Caco-2 (cell line): Measurements from ENCODE around the gene ADAMTS2. TPM values are rescaled to one million over a fixed set of nuclear protein-coding genes. Genes with fewer than 3 reads are reported as not detected.

Experiments used
- BruUV-seq: library from RNA; stranded (reverse); fragments of 400-500 nt; replicated peaks from 2 replicates; lab custom pipeline; 2021; lab: Mats Ljungman, UMichigan
- CTCF ChIA-PET: fragments of 300-600 bp; sonication (Branson Sonifier 250); formaldehyde crosslinking; loops from one replicate; lab custom pipeline; 2022; ENCODE audit warnings: antibody characterized with exemption; lab: Charles Lee
- POLR2A ChIA-PET: fragments of 300-600 bp; sonication (Branson Sonifier 250); formaldehyde crosslinking; loops from one replicate; lab custom pipeline; 2022; ENCODE audit warnings: antibody characterized with exemption; lab: Charles Lee
- DNase-seq, 2 experiments: peaks; one replicate each; pipeline versions ENCODE4 v3.0.0 to v3.0.0-alpha.2; 2020 to 2022
- H3K27me3 ChIP-seq: replicated peaks from 2 replicates; pipeline ENCODE4 v1.6.0; 2011; ENCODE audit warnings: low read length; ENCODE audit not compliant: control insufficient read depth, insufficient read depth
- H3K36me3 ChIP-seq: 2 replicates; pipeline ENCODE4 v1.5.1; 2011; ENCODE audit warnings: low read length; ENCODE audit not compliant: control insufficient read depth, insufficient read depth
- H3K4me1 ChIP-seq: fragments of 250-450 bp; sonication (Bioruptor Pico); 2 replicates; pipeline ENCODE4 v1.5.1; 2020; ENCODE audit warnings: mild to moderate bottlenecking
- H3K4me3 ChIP-seq: 2 replicates; pipeline ENCODE4 v1.5.1; 2011; ENCODE audit warnings: low read depth, mild to moderate bottlenecking, control low read depth, low read length
- H3K9me3 ChIP-seq: fragments of 250-450 bp; sonication (Bioruptor Pico); 2 replicates; pipeline ENCODE4 v1.5.1; 2020; ENCODE audit warnings: mild to moderate bottlenecking, moderate library complexity
- H3K27ac Mint-ChIP-seq: one replicate; pipeline ENCODE4 v1.8.0; 2022; ENCODE audit warnings: mixed read lengths; ENCODE audit not compliant: unreplicated experiment
- H3K27me3 Mint-ChIP-seq: one replicate; pipeline ENCODE4 v1.8.0; 2022; ENCODE audit warnings: mixed read lengths; ENCODE audit not compliant: insufficient read depth, unreplicated experiment
- H3K36me3 Mint-ChIP-seq: one replicate; pipeline ENCODE4 v1.8.0; 2022; ENCODE audit warnings: mild to moderate bottlenecking, mixed read lengths; ENCODE audit not compliant: insufficient read depth, unreplicated experiment
- H3K4me1 Mint-ChIP-seq: one replicate; pipeline ENCODE4 v1.8.0; 2022; ENCODE audit warnings: low read depth, mixed read lengths; ENCODE audit not compliant: unreplicated experiment
- H3K4me3 Mint-ChIP-seq: one replicate; pipeline ENCODE4 v1.8.0; 2022; ENCODE audit warnings: mild to moderate bottlenecking, moderate library complexity, mixed read lengths; ENCODE audit not compliant: unreplicated experiment
- H3K9me3 Mint-ChIP-seq: one replicate; pipeline ENCODE4 v1.8.0; 2022; ENCODE audit warnings: mixed read lengths; ENCODE audit not compliant: unreplicated experiment
- intact Hi-C: fragments of 100-400 bp; cut with micrococcal nuclease; formaldehyde crosslinking; loops from one replicate; pipeline ENCODE4 v1.10.0; 2022; ENCODE audit not compliant: unreplicated experiment
- total RNA-seq: library from RNA; stranded (reverse); gene quantifications from 2 replicates; pipeline ENCODE4 v1.2.3, GENCODE V29; 2022
- TF ChIP-seq, protein P1 (sequence below), 2 experiments: fragments of 200-600 bp in 1 of 2; IDR thresholded peaks; 1 replicate in 1 of 2; 2 replicates in 1 of 2; pipeline versions ENCODE4 v1.5.1 to v1.8.0; 2011 to 2022; ENCODE audit warnings: antibody characterized with exemption in 1 of 2, control low read depth in 1 of 2, inconsistent platforms in 1 of 2, low read depth in 1 of 2, low read length in 1 of 2, mild to moderate bottlenecking in 1 of 2, moderate library complexity in 1 of 2; ENCODE audit not compliant: insufficient read depth in 1 of 2, severe bottlenecking in 1 of 2, unreplicated experiment in 1 of 2

Gene ADAMTS2
- total RNA-seq, 1 experiment from 2014 or later, result 0.05 TPM

DNA sequence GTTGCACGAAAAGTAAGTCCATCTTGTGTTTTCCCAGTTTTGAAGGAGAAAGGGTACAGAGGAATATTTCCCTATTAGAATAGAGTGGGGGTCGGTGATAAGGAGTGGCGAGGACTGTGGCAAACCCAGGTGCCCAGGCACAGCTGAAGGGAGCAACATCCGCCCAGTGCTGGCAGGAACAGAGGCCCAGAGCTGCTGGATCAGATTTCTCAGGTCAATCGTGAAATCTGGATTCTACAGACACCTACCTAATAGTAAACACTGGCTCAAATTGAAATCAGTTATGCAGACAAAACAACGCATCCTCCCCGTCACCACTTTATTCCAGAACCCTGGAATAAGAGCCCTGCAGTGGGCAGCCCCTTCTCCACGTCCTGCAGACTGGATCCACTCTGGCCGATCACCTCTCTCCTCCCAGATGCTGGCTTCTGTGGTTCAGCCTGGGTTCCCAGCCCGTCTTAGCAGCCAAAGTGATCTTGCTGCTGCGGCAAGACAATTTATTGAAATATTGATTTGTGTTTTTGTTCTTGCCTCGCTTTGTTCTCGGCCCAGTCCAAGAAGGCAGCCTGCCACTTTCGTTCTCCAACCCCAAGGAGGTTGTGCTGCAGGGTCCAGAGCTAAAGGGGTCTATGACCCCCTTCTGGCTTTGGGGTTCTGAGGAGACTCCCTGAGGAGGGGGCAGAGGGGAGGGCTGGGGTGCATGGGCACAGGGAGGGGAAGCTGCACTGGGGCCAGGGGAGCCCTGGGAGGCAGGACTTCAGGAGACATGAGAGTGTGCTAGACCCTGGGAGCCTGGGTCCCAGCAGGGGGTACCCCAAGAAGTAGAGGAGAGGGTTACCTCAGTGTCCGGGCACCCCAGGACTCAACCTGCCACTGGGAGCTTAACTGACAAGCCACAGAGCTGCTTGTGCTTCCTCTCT lies 181.8 kb downstream of the ADAMTS2 start:
- no peak overlapping the region for H3K4me3 ChIP-seq
- H3K4me1 ChIP-seq, result no peaks in the 10 kb centered on the region
- H3K27me3 ChIP-seq, result no peaks in the 10 kb centered on the region
- BruUV-seq, result no TSS peak
- no peaks in the 10 kb centered on the region for H3K27me3 Mint-ChIP-seq
- H3K36me3 Mint-ChIP-seq, result no peaks in the 10 kb centered on the region
- no peaks in the 10 kb centered on the region; the same call in 1 of the 2 replicates for H3K9me3 ChIP-seq
- ChIA-PET CTCF (no interaction called here), POLR2A (no interaction called here)
- intact Hi-C loops, result no loop called here
- TF ChIP-seq, protein P1, sequence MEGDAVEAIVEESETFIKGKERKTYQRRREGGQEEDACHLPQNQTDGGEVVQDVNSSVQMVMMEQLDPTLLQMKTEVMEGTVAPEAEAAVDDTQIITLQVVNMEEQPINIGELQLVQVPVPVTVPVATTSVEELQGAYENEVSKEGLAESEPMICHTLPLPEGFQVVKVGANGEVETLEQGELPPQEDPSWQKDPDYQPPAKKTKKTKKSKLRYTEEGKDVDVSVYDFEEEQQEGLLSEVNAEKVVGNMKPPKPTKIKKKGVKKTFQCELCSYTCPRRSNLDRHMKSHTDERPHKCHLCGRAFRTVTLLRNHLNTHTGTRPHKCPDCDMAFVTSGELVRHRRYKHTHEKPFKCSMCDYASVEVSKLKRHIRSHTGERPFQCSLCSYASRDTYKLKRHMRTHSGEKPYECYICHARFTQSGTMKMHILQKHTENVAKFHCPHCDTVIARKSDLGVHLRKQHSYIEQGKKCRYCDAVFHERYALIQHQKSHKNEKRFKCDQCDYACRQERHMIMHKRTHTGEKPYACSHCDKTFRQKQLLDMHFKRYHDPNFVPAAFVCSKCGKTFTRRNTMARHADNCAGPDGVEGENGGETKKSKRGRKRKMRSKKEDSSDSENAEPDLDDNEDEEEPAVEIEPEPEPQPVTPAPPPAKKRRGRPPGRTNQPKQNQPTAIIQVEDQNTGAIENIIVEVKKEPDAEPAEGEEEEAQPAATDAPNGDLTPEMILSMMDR (IDR thresholded peaks at IDR 0.05; ENCODE audit: insufficient read depth in 1 of 2, low read depth in 1 of 2, low read length in 1 of 2, severe bottlenecking in 1 of 2, unreplicated experiment in 1 of 2), result no peak
- H3K36me3 ChIP-seq, result no peaks in the 10 kb centered on the region
- H3K4me3 Mint-ChIP-seq, result no peak overlapping the region
- H3K4me1 Mint-ChIP-seq, result no peaks in the 10 kb centered on the region
- peak in 1 of 2 experiments; percentile 13 for DNase-seq
- no peak overlapping the region for H3K27ac Mint-ChIP-seq
- peaks cover 27% of the 10 kb centered on the region for H3K9me3 Mint-ChIP-seq

DNA sequence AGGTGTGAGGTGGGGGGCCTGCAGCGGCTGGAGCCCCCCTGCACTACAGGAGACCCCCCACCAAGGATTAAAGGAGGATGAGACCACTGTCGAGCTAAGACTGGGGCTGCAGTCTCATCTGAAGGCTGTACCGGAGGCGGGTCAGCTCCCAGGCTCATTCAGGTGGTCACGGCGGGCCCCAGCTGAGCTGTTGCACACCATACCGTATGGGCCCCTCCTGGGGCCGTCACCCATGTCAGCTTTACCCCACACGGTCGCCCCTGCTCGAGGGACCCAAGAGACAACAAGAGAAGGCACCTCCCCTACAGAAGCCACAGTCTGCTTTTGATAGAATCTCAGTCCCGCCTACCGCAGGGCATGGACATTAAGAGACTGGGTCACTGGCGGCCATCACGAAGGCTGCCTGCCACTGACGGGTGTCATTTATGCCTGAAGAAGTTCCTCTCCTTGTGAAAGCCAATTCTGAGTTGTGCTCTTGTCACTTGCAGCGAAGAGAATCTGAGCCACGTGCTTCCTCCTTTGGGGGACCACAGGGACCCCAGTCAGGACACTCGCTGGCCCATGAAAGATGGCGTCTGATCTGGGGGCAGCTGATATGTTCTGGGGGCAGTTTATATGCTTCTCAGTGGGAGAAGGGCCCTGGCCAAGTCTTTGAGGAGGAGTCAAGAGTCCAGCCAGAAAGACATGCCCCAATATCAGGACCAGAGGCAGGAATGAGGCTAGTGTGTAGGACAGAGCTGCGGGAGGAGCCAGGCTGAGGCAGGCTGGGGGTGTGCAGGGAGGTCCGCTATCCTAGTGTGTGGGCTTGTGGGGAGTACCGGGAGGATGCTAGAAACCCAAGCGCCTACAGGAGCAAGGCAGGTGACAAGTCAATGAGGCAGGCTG lies 182.7 kb downstream of the ADAMTS2 start:
- intact Hi-C loops, result no loop called here
- no peaks in the 10 kb centered on the region for H3K27me3 ChIP-seq
- DNase-seq, result peak in 1 of 2 experiments; percentile 12
- ChIA-PET POLR2A (no interaction called here), CTCF (no interaction called here)
- Mint-ChIP-seq H3K27ac (no peak overlapping the region), H3K9me3 (peaks cover 27% of the 10 kb centered on the region), H3K27me3 (no peaks in the 10 kb centered on the region), H3K4me1 (no peaks in the 10 kb centered on the region), H3K4me3 (no peak overlapping the region), H3K36me3 (no peaks in the 10 kb centered on the region)
- H3K4me3 ChIP-seq, result no peak overlapping the region
- TF ChIP-seq, protein P1 (IDR thresholded peaks at IDR 0.05; ENCODE audit: insufficient read depth in 1 of 2, low read depth in 1 of 2, low read length in 1 of 2, severe bottlenecking in 1 of 2, unreplicated experiment in 1 of 2), result no peak
- BruUV-seq, result no TSS peak
- no peaks in the 10 kb centered on the region for H3K9me3 ChIP-seq
- no peaks in the 10 kb centered on the region for H3K36me3 ChIP-seq
- H3K4me1 ChIP-seq, result no peaks in the 10 kb centered on the region

DNA sequence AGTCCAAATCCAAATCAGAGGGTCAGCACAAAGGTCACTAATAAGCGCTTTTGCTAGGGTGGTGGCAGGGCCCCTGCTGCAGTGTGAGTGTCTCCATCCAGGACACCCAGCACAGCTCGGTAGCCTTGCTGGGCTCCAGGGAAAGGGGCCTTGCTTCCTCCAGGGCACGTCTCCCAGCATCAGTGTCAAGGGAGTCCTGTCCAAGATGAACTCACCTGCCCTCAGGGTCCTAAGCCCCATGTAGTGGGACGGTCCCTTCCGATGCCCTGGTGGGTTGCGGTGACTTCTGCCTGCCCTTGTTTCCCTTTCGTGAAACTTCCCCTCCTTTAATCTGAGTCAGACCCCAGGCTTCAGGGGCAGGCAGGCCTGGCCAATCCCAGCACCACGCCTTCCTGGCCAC lies 183.4 kb downstream of the ADAMTS2 start:
- intact Hi-C loops, result no loop called here
- TF ChIP-seq, protein P1 (IDR thresholded peaks at IDR 0.05; ENCODE audit: insufficient read depth in 1 of 2, low read depth in 1 of 2, low read length in 1 of 2, severe bottlenecking in 1 of 2, unreplicated experiment in 1 of 2), result no peak
- Mint-ChIP-seq H3K9me3 (peaks cover 27% of the 10 kb centered on the region), H3K27me3 (no peaks in the 10 kb centered on the region), H3K27ac (no peak overlapping the region), H3K4me3 (no peak overlapping the region), H3K36me3 (no peaks in the 10 kb centered on the region), H3K4me1 (no peaks in the 10 kb centered on the region)
- POLR2A ChIA-PET, result no interaction called here
- no peaks in the 10 kb centered on the region for H3K36me3 ChIP-seq
- H3K27me3 ChIP-seq, result no peaks in the 10 kb centered on the region
- H3K4me1 ChIP-seq, result no peaks in the 10 kb centered on the region
- H3K9me3 ChIP-seq, result no peaks in the 10 kb centered on the region
- H3K4me3 ChIP-seq, result no peak overlapping the region
- CTCF ChIA-PET, result no interaction called here
- DNase-seq, result peak in 1 of 2 experiments; percentile 20
- BruUV-seq, result no TSS peak
